Stimulated activated CD8-positive, alpha-beta memory T cell treated with anti-CD3 and anti-CD28 coated beads, Interleukin-2, amount 100 ng/mL, for 1 hour (primary cell): ENCODE data around the gene AVPR2.

Experiments used
- DNase-seq, 2 donors: peaks; one replicate each; pipeline ENCODE4 v3.0.0-alpha.2; 2020; ENCODE audit warnings: low read depth in 2 of 2

AVPR2 gene

GRCh38 chrX:153913701-153914100 is 9.2 kb downstream of the AVPR2 start:
- no peak for DNase-seq

DNA sequence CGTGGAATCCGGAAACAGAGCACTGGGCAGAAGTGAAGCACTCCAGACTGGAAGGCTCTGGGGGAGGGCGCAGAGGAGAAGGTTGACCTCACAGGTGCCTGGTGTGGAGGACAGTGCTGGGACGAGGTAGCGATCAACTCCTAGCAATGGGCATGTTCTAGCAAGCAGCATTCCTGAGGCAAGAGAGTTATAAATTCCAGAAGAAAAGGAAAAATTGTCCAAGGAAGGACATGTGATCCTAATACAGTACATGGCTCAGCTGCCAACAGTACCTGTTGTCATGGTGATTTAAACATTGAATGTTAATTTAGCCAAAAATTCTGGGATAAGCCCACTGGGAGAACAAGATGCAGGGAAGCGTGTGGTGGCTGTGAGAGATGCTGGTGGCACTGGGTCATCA is 13.4 kb downstream of the AVPR2 start:
- DNase-seq: no peak

GRCh38 chrX:153919281-153919680 is 14.8 kb downstream of the AVPR2 start:
- DNase-seq: no peak

DNA sequence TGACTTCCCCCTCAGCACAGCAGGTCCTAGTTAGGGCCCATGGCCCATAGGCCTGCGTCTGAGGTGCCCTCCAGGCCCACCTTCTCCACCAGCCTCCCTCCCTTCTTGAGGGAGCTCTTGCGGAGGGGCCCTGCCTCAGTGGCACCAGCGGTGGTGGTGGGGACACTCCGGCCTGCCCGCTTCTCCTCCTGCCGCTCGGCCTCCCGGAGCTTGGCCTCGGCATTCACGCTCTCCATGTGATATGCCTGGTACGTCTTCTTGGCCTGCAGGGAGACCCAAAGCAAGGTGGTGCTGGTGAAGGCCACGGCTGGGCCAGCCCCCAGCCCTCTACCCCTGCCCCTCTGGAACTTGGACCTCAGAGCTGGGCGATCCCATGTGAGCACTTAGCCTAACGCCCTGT is 16.1 kb downstream of the AVPR2 start:
- DNase-seq: no peak

- no peak for DNase-seq
Measured at GRCh38 chrX:153921070-153921469, 16.6 kb downstream of the AVPR2 start.

GRCh38 chrX:153921511-153922446 is 17.3 kb downstream of the AVPR2 start:
- DNase-seq: no peak

- DNase-seq: no peak
Measured at GRCh38 chrX:153922932-153923857, 18.7 kb downstream of the AVPR2 start.

DNA sequence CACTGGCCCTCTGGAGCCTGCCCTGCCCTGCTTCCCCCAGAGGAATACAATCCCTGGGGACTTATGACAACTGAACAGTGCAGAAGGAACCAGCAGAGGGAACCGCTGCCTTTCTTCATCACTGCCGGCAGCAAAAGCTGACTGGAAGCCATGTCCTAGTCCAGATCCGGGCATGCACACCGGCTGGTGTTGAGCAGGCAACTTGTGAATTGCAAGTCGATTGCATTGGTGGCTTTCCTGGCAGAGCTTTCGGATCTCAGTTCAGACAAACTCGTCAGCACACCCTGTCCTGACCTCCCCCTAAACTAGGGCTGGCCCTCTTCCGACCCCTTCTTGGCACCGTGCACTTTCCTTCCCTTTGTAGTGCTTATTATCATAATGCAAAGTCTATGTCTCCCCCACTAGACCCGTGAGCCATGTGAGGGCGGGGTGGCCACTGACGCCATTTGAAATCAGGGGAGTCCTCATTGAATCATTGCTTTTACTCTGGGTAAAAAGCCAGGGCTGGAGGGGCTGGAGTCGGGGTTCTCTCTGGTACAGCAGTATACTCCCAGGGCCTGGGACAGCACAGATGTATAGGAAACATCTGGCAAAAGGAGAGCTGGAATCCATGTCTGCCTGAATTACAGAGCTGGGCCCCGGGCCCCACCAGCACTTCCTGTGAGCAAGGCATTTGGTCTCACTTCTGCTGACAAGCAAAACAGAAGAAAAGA is 19.8 kb downstream of the AVPR2 start:
- DNase-seq: no peak

DNA sequence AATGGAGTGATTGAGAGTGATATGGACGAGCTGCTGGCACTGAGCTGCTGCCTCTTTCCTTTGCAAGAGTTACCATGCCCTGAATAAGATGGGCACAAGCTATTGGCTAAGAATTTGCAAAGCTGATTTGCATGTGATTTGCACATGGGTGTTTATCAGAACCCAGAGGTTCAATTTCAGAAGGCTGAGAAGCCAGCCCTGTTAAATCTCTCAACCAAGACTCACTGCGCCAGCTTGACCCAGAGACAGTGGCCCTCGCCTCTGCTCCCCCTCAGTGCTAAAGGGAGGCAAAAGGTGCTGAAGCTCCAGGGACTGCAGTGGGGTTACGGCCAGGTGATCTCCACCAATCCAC is 20.9 kb downstream of the AVPR2 start:
- no peak for DNase-seq

DNA sequence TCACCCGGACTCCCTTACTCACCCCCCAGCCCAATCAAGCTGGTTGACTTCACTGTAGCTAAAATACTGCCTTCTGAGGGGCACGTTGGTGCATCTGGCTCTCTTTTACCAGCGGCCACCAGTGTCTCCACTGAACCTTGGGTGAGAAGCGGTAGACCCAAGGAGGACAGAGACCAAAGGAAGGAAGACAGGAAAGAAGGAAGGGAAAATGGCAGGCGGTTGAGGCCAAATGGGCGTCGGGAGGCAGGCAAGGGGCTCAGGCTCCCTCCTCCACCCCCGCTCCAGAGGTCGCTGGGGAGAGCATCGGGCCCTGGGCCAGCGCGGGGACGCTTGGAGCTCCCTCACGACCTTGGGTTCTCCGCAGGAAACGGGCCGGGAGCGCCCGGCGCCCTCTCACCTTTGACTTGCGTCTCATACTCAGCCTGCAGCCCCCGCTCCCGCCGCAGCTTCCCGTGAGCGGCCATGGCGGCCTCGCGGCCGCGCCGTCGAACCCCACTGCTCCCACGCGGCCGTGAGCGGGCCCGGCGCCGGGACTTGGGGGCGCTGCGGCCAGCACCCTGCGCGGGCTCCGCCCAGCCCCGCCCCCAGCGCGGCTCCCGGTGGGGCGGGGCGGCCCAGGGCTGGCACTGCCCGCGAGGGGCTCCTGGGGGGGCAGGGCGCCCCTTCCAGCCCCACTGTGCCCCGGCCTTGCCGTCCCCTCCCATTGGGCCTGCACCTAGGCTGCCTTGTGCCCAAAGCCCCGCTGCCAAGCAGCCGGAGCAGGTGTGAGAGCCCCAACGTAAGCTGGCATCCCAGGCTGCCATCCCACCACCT is 21.5 kb downstream of the AVPR2 start, which contains the start of gene ARHGAP4:
ARHGAP4 (minus strand) TSS at position 526 of the 813 bp plus-strand sequence; CDS start at position 464, 62 bp downstream.
- no peak for DNase-seq

DNA sequence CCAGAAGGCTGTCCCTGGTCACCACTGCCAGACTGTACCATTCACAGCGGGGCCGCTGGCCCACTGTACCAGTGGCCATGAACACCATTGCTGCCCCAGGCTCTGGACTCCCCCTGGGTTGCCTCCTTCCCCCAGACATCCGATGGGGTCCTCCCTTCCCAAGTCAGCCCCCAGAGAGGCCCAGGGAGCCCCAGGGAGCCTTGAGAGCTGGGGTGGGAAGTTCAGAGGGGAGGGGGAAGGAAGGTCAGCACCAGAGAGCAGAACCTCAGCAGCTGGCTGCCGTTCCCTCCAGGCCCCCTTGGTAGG is 22.0 kb downstream of the AVPR2 start:
- DNase-seq: no peak

DNA sequence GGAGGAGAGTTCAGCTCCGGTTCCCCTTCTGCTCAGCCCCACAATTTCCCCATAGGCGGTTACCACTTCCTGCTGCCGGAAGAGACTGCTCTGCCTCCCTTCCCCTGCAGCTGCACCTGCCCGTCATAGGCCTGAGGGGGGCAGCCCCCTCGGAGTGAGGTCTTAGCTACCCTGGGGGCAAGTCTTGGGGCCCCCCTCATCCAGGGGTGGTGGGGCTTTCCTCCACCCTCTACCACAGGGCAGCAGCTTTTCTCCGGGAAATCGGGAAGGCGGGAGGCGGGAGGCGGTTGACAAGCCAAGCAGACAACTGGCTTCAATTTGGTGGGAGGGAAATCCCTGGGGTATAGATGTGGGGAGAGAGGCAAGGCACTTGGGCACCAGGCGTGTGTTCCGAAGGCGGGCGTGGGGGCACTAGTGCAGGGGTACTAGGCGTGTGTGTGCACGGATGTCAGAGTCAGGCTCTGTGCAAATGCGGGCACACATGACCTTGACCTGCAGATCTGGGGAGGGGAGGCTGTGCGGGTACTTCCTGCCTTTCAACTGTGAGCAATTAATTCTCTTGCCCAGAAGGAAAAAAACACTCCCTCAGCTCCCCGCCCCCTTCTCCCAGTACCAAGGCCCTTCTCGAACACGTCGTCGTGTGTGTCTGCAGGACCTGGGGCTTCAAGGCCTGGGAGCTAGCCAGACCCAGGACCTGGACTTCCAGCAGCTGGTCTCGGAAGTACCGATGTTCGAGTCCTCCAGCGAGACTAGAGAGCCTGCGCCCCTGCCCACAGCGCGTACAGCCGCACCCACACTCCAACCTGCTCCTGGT is 22.6 kb downstream of the AVPR2 start:
- DNase-seq: peak; percentile 50 to 62

DNA sequence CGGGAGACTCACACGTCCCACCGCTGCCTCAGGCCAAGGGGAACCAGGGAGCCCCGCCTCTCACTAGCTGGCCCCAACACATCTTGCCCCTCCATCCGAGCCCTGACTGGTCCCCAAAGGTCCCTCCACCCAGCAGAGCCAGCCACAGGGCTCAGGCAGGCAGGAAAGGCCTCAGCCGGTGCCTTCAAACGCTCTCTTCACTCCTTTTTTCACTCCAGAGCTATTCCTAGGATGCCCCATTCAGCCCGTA is 23.1 kb downstream of the AVPR2 start:
- DNase-seq: no peak

GRCh38 chrX:153927922-153928760 is 23.7 kb downstream of the AVPR2 start:
- peak; percentile 81 to 91 for DNase-seq

- no peak for DNase-seq
Measured at GRCh38 chrX:153928846-153929245, 24.4 kb downstream of the AVPR2 start.

- DNase-seq: no peak
Measured at GRCh38 chrX:153929576-153929975, 25.1 kb downstream of the AVPR2 start.

DNA sequence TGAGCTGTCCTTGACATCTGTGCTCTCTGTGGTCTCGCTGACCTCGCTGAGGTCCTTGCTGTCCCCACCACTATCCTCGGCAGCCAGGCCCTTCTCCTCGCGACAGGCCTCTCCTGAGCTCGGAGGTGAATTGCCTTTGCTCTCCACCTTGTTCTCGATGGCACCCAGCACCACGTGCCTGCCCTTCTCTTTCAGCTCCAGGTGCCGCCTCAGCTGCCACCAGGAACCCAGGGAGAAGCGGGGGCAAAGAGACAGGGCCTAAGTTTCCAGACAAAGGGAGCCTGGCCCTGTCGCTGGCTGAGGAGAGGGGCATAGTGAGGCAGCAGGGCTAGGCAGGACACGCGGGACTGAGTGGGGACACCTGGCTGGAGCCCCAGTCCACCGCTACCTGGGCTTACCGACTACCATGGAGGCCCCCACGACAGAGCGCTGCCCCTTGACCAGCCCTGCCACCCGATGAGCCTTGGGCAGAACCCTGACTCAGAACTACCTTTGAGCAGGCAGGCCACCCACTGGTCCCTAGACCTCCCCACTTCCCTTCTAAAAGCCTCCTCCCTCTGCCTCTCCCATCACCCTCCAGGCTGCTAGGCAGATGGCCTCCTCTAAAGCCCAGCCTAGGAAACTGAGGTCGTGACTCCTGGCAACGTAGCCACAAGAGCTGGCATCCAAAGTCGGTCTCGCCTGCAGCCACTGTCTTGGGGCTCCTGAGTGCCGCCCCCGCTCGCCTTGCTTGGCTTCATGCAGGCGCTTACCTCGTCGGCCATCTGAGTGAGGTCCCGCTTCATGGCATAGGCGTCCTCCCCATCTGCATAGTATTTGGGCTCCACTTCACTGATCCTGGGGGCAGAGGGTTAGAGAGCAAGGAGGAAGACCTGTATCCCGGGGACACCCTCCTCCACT is 25.8 kb downstream of the AVPR2 start:
- DNase-seq: no peak

- no peak for DNase-seq
Measured at GRCh38 chrX:153931151-153931550, 26.7 kb downstream of the AVPR2 start.

DNA sequence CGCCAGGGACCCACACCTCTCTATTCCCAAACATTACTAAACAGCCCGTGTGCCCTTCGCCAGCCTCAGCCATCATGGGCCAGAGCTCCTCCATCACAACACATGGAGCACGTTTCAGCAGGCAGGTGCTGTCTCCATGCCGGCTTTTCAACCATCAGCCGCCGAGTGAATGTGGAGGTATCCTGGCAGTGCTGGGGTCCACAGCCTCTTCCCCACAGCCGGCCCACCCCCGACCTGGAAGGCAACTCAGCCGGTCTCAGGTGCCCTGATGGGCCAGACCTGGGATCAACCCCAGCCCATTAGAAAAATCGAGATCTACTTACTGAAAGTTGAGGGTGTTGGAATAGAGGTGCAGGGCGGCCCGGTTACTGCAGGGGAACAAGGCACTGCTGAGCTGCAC is 27.3 kb downstream of the AVPR2 start:
- DNase-seq: no peak
